HEK293 (cell line): Measurements from ENCODE around the gene PDSS2.

Experiments
- CTCF ChIA-PET: fragments of 350-600 bp; formaldehyde crosslinking; extraction: SDS; loops from one replicate; lab custom pipeline; 2021; ENCODE audit warnings: antibody characterized with exemption; lab: Yijun Ruan, JAX
- POLR2A ChIA-PET: fragments of 300-600 bp; formaldehyde crosslinking; extraction: SDS; loops from one replicate; lab custom pipeline; 2020; ENCODE audit warnings: antibody characterized with exemption, inconsistent platforms; lab: Yijun Ruan, JAX
- H3K27ac ChIP-seq: fragments of 200-500 bp; sonication (Bioruptor generic); 2 replicates; pipeline ENCODE4 v1.5.1; 2014; ENCODE audit warnings: low read depth, low read length, control low read depth, inconsistent platforms; ENCODE audit errors: extremely low read depth
- H3K36me3 ChIP-seq, 2 experiments: fragments of 200-500 bp in 1 of 2; sonication (Bioruptor generic) in 1 of 2; 1 replicate in 1 of 2; 2 replicates in 1 of 2; pipeline ENCODE4 v1.5.1; 2014 to 2017; ENCODE audit warnings: inconsistent platforms in 2 of 2, low read length in 2 of 2; ENCODE audit not compliant: control insufficient read depth in 2 of 2, insufficient read depth in 1 of 2
- H3K4me1 ChIP-seq: fragments of 200-500 bp; sonication (Bioruptor generic); 2 replicates; pipeline ENCODE4 v1.5.1; 2014; ENCODE audit warnings: mild to moderate bottlenecking, low read length, inconsistent platforms; ENCODE audit not compliant: control insufficient read depth, insufficient read depth
- H3K4me3 ChIP-seq: 2 replicates; pipeline ENCODE4 v1.5.1; 2011; ENCODE audit warnings: low read depth, mild to moderate bottlenecking, control low read depth, low read length, moderate library complexity
- H3K9me3 ChIP-seq: fragments of 200-500 bp; sonication (Bioruptor generic); 2 replicates; pipeline ENCODE4 v1.5.1; 2014; ENCODE audit warnings: low read depth, low read length, inconsistent platforms; ENCODE audit not compliant: control insufficient read depth, insufficient read depth
- HOXA7 ChIP-seq: sonication (generic); formaldehyde crosslinking; IDR thresholded peaks from 2 replicates; pipeline ENCODE4 v1.8.1; 2022; ENCODE audit warnings: missing genetic modification reagents, borderline replicate concordance
- KLF16 ChIP-seq: fragments of 450-650 bp; formaldehyde crosslinking; IDR thresholded peaks from 2 replicates; pipeline ENCODE4 v1.5.1; 2017; ENCODE audit warnings: missing biosample characterization, missing genetic modification characterization
- KLF7 ChIP-seq: fragments of 450-650 bp; formaldehyde crosslinking; IDR thresholded peaks from 2 replicates; pipeline ENCODE4 v1.5.1; 2016; ENCODE audit warnings: missing biosample characterization, missing genetic modification characterization, borderline replicate concordance
- RBAK ChIP-seq: fragments of 450-650 bp; formaldehyde crosslinking; IDR thresholded peaks from 2 replicates; pipeline ENCODE4 v1.5.1; 2016; ENCODE audit warnings: missing biosample characterization, missing genetic modification characterization
- SALL2 ChIP-seq: fragments of 450-650 bp; formaldehyde crosslinking; IDR thresholded peaks from 2 replicates; pipeline ENCODE4 v1.5.0; 2017; ENCODE audit warnings: missing biosample characterization, mild to moderate bottlenecking, missing genetic modification characterization, borderline replicate concordance
- SP3 ChIP-seq: fragments of 450-650 bp; formaldehyde crosslinking; IDR thresholded peaks from 2 replicates; pipeline ENCODE4 v1.5.1; 2016; ENCODE audit warnings: missing biosample characterization, missing genetic modification characterization
- ZBTB44 ChIP-seq: fragments of 450-650 bp; IDR thresholded peaks from 2 replicates; pipeline ENCODE4 v1.5.1; 2018; ENCODE audit warnings: missing biosample characterization, mild to moderate bottlenecking, missing genetic modification characterization
- ZBTB8A ChIP-seq: fragments of 450-650 bp; formaldehyde crosslinking; IDR thresholded peaks from 2 replicates; pipeline ENCODE4 v1.5.1; 2016; ENCODE audit warnings: missing biosample characterization, missing genetic modification characterization
- ZFHX2 ChIP-seq: fragments of 450-650 bp; formaldehyde crosslinking; conservative IDR thresholded peaks from 2 replicates; pipeline ENCODE4 v1.5.1; 2016; ENCODE audit warnings: missing biosample characterization, missing genetic modification characterization
- ZFP41 ChIP-seq: fragments of 450-650 bp; formaldehyde crosslinking; IDR thresholded peaks from 2 replicates; pipeline ENCODE4 v1.5.1; 2016; ENCODE audit warnings: missing biosample characterization, missing genetic modification characterization, borderline replicate concordance
- ZNF148 ChIP-seq: fragments of 450-650 bp; formaldehyde crosslinking; IDR thresholded peaks from 2 replicates; pipeline ENCODE4 v1.5.0; 2017; ENCODE audit warnings: missing biosample characterization, missing genetic modification characterization, borderline replicate concordance
- ZNF174 ChIP-seq: fragments of 450-650 bp; formaldehyde crosslinking; IDR thresholded peaks from 2 replicates; pipeline ENCODE4 v1.5.0; 2017; ENCODE audit warnings: missing biosample characterization, mild to moderate bottlenecking, missing genetic modification characterization
- ZNF175 ChIP-seq: fragments of 450-650 bp; formaldehyde crosslinking; IDR thresholded peaks from 2 replicates; pipeline ENCODE4 v1.5.1; 2016; ENCODE audit warnings: missing biosample characterization, missing genetic modification characterization
- ZNF2 ChIP-seq: fragments of 450-650 bp; formaldehyde crosslinking; IDR thresholded peaks from 2 replicates; pipeline ENCODE4 v1.5.1; 2016; ENCODE audit warnings: missing biosample characterization, missing genetic modification characterization
- ZNF202 ChIP-seq: fragments of 450-650 bp; formaldehyde crosslinking; IDR thresholded peaks from 2 replicates; pipeline ENCODE4 v1.5.1; 2016; ENCODE audit warnings: missing biosample characterization, missing genetic modification characterization, borderline replicate concordance
- ZNF223 ChIP-seq: fragments of 450-650 bp; formaldehyde crosslinking; IDR thresholded peaks from 2 replicates; pipeline ENCODE4 v1.5.1; 2016; ENCODE audit warnings: missing biosample characterization, missing genetic modification characterization
- ZNF239 ChIP-seq: fragments of 450-650 bp; formaldehyde crosslinking; IDR thresholded peaks from 2 replicates; pipeline ENCODE4 v1.5.1; 2016; ENCODE audit warnings: missing biosample characterization, missing genetic modification characterization
- ZNF24 ChIP-seq: fragments of 450-650 bp; formaldehyde crosslinking; IDR thresholded peaks from 2 replicates; pipeline ENCODE4 v1.5.1; 2016; ENCODE audit warnings: missing biosample characterization, missing genetic modification characterization
- ZNF311 ChIP-seq: fragments of 450-650 bp; formaldehyde crosslinking; IDR thresholded peaks from 2 replicates; pipeline ENCODE4 v1.5.1; 2017; ENCODE audit warnings: missing biosample characterization, missing genetic modification characterization, borderline replicate concordance
- ZNF366 ChIP-seq: fragments of 450-650 bp; formaldehyde crosslinking; conservative IDR thresholded peaks from 2 replicates; pipeline ENCODE4 v1.5.1; 2016; ENCODE audit warnings: missing biosample characterization, missing genetic modification characterization
- ZNF391 ChIP-seq: fragments of 450-650 bp; formaldehyde crosslinking; IDR thresholded peaks from 2 replicates; pipeline ENCODE4 v1.5.1; 2016; ENCODE audit warnings: low read depth, missing biosample characterization, missing genetic modification characterization, borderline replicate concordance
- ZNF398 ChIP-seq: fragments of 450-650 bp; formaldehyde crosslinking; IDR thresholded peaks from 2 replicates; pipeline ENCODE4 v1.5.1; 2017; ENCODE audit warnings: missing biosample characterization, missing genetic modification characterization
- ZNF426 ChIP-seq: fragments of 450-650 bp; formaldehyde crosslinking; IDR thresholded peaks from 2 replicates; pipeline ENCODE4 v1.5.1; 2017; ENCODE audit warnings: missing biosample characterization, missing genetic modification characterization, mild to moderate bottlenecking, inconsistent platforms, moderate library complexity
- ZNF513 ChIP-seq: fragments of 450-650 bp; IDR thresholded peaks from 2 replicates; pipeline ENCODE4 v1.5.1; 2018; ENCODE audit warnings: missing biosample characterization, missing genetic modification characterization
- ZNF530 ChIP-seq: fragments of 450-650 bp; formaldehyde crosslinking; IDR thresholded peaks from 2 replicates; pipeline ENCODE4 v1.5.1; 2016; ENCODE audit warnings: low read depth, missing biosample characterization, missing genetic modification characterization
- ZNF558 ChIP-seq: fragments of 450-650 bp; formaldehyde crosslinking; IDR thresholded peaks from 2 replicates; pipeline ENCODE4 v1.5.1; 2016; ENCODE audit warnings: missing biosample characterization, missing genetic modification characterization
- ZNF596 ChIP-seq: fragments of 450-650 bp; IDR thresholded peaks from 2 replicates; pipeline ENCODE4 v1.5.0; 2018; ENCODE audit warnings: missing biosample characterization, mild to moderate bottlenecking, missing genetic modification characterization, moderate library complexity
- ZNF701 ChIP-seq: fragments of 450-650 bp; formaldehyde crosslinking; IDR thresholded peaks from 2 replicates; pipeline ENCODE4 v1.5.1; 2016; ENCODE audit warnings: missing biosample characterization, missing genetic modification characterization
- ZNF768 ChIP-seq: fragments of 450-650 bp; formaldehyde crosslinking; IDR thresholded peaks from 2 replicates; pipeline ENCODE4 v1.5.1; 2018; ENCODE audit warnings: missing biosample characterization, mild to moderate bottlenecking, missing genetic modification characterization
- ZNF777 ChIP-seq: fragments of 450-650 bp; formaldehyde crosslinking; IDR thresholded peaks from 2 replicates; pipeline ENCODE4 v1.5.1; 2017; ENCODE audit warnings: missing biosample characterization, missing genetic modification characterization, borderline replicate concordance

Gene PDSS2

GRCh38 chr6:107491760-107492660 lies 32.6 kb upstream of the PDSS2 start:
- H3K4me1 ChIP-seq = peaks cover 43% of the 10 kb centered on the region
- H3K27ac ChIP-seq = peak overlapping the region; percentile 94
- H3K9me3 ChIP-seq = no peaks in the 10 kb centered on the region
- peak overlapping the region; percentile 88 for H3K4me3 ChIP-seq
- ChIA-PET POLR2A (interaction anchor here (0.9 to 9.4 kb wide), 10 partner anchors 12 to 174 kb away, joined by 3 to 104 read pairs (median 5); partner anchors contain the start of gene PDSS2), CTCF (interaction anchor here (0.6 to 4.7 kb wide), 14 partner anchors 12 to 307 kb away, joined by 3 to 21 read pairs (median 4); partner anchors contain the start of gene PDSS2)
- no peaks in the 10 kb centered on the region for H3K36me3 ChIP-seq
- TF ChIP-seq ZNF2 = 0 out of 2 replicates have a peak, but pooled peaks have one; percentile 27
- TF ChIP-seq ZNF223 = no peak
- no peak for TF ChIP-seq RBAK (tag by site-specific recombination)
- no peak for TF ChIP-seq ZNF530 (tag by site-specific recombination)
- no peak for TF ChIP-seq ZNF175
- TF ChIP-seq ZNF596 (tag by site-specific recombination) = peak; percentile 70; the same call in 1 of the 2 replicates
- no peak for TF ChIP-seq HOXA7 (CRISPR knock-in tag)
- TF ChIP-seq ZNF202 (tag by site-specific recombination) = no peak
- TF ChIP-seq ZFP41 (tag by site-specific recombination) = no peak
- no peak for TF ChIP-seq ZNF174 (tag by site-specific recombination)
- TF ChIP-seq ZNF768 = no peak
- no peak for TF ChIP-seq ZNF701
- TF ChIP-seq ZBTB44 (tag by site-specific recombination) = peak; percentile 91
- no peak for TF ChIP-seq SALL2
- no peak for TF ChIP-seq KLF7 (tag by site-specific recombination)
- TF ChIP-seq ZNF426 (tag by site-specific recombination) = no peak
- TF ChIP-seq ZNF777 = no peak
- no peak for TF ChIP-seq ZNF148 (tag by site-specific recombination)
- peak; percentile 78 for TF ChIP-seq ZBTB8A (tag by site-specific recombination)
- no peak for TF ChIP-seq SP3 (tag by site-specific recombination)
- TF ChIP-seq ZNF24 = peak; percentile 82
- TF ChIP-seq ZNF366 = peak; percentile 92
- TF ChIP-seq ZFHX2 (tag by site-specific recombination) = no peak
- no peak for TF ChIP-seq ZNF311
- peak; percentile 54 for TF ChIP-seq KLF16 (tag by site-specific recombination)
- no peak for TF ChIP-seq ZNF239 (tag by site-specific recombination)
- peak; percentile 21; the same call in 1 of the 2 replicates for TF ChIP-seq ZNF398 (tag by site-specific recombination)
- peak; percentile 71 for TF ChIP-seq ZNF513 (tag by site-specific recombination)
- TF ChIP-seq ZNF391 (tag by site-specific recombination) = peak; percentile 67; the same call in 1 of the 2 replicates
- peak; percentile 16; the same call in 1 of the 2 replicates for TF ChIP-seq ZNF558
